ENCODE data around the gene RSKR.
A peak's percentile ranks its signal among the peaks of the same experiment; 100 is the strongest.
"Not testable (repeated sequence)": the region's sequence is repeated elsewhere in the genome, so short reads cannot be mapped to it uniquely, and the experiment has no call there.

The RSKR gene

DNA sequence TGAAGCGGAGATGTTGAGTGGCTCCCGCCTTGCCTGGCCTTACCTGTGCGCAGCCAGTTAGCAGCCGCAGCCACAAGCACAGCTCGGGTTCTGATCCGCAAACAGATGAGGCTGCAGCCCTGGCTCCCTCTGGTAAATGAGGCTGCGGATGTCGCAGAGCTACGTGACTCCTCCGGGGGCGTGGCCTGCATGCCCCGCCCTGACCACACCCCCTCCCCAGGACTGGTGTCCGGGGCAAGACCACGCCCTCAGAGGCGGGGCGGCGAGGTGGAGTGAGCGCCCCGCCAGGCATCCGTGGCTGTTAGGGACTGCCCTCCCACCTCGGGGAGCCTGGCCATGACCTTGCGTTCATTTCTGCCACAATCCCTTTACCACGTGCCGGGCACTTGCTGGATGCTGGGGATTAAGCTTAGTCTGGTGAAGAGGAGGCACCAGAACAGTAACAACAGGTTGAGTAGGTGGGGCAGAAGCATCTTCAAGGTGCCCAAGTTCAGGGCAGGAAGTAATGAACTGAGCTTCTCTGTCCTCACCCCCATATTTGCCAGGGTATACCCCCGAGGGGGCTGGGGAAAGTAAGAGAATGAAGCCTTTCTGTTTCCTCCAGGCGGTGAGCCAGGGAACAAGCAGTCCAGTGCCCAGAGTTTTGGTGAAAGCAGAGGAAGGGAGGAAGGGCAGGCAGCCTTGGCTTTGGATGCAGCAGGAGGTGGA lies 37.1 kb downstream of the RSKR start, which contains the start of gene ALDOC:
TSS of gene ALDOC (minus strand) at position 138 of the 708 bp plus-strand sequence. CDS start 1,363 bp downstream, outside the sequence.
- H3K9ac ChIP-seq (ENCODE audit: low read length) = peak within 1 kb of the TSS; percentile 51; the same call in 1 of the 2 replicates
- peak within 1 kb of the TSS; percentile 84 for H3K27ac ChIP-seq (ENCODE audit: low read depth, low read length, poor library complexity, severe bottlenecking)
- H3K79me2 ChIP-seq (ENCODE audit: insufficient read depth, low read length) = no peaks in the 10 kb centered on the region
- H3K27me3 ChIP-seq (ENCODE audit: insufficient read depth, low read length) = no peaks in the 10 kb centered on the region
- H3K36me3 ChIP-seq (ENCODE audit: insufficient read depth, low read length) = peaks cover 68% of the 10 kb centered on the region
- no peaks in the 10 kb centered on the region for H3K9me2 ChIP-seq (ENCODE audit: low read depth, low read length)
- H2AFZ ChIP-seq (ENCODE audit: low read length) = no peak within 1 kb of the TSS
- peak within 1 kb of the TSS; percentile 59; the same call in 1 of the 2 replicates for H3K4me2 ChIP-seq (ENCODE audit: low read length)
- no peaks in the 10 kb centered on the region; the same call in 1 of the 2 replicates for H3F3A ChIP-seq (ENCODE audit: insufficient read depth, low read length)
- H3K4me1 ChIP-seq (ENCODE audit: insufficient read depth, low read length, severe bottlenecking) = peaks cover 29% of the 10 kb centered on the region
- H4K20me1 ChIP-seq (ENCODE audit: insufficient read depth, low read length) = no peaks in the 10 kb centered on the region
- TF ChIP-seq, protein P1, sequence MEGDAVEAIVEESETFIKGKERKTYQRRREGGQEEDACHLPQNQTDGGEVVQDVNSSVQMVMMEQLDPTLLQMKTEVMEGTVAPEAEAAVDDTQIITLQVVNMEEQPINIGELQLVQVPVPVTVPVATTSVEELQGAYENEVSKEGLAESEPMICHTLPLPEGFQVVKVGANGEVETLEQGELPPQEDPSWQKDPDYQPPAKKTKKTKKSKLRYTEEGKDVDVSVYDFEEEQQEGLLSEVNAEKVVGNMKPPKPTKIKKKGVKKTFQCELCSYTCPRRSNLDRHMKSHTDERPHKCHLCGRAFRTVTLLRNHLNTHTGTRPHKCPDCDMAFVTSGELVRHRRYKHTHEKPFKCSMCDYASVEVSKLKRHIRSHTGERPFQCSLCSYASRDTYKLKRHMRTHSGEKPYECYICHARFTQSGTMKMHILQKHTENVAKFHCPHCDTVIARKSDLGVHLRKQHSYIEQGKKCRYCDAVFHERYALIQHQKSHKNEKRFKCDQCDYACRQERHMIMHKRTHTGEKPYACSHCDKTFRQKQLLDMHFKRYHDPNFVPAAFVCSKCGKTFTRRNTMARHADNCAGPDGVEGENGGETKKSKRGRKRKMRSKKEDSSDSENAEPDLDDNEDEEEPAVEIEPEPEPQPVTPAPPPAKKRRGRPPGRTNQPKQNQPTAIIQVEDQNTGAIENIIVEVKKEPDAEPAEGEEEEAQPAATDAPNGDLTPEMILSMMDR (IDR thresholded peaks at IDR 0.05; ENCODE audit: low read length) = no peak
- TF ChIP-seq EZH2 (IDR thresholded peaks at IDR 0.05; ENCODE audit: borderline replicate concordance, low read length) = no peak
- peak within 1 kb of the TSS; percentile 55 for H3K4me3 ChIP-seq (ENCODE audit: low read depth, low read length, poor library complexity, severe bottlenecking)
- H3K9me3 ChIP-seq (ENCODE audit: low read length) = no peaks in the 10 kb centered on the region

DNA sequence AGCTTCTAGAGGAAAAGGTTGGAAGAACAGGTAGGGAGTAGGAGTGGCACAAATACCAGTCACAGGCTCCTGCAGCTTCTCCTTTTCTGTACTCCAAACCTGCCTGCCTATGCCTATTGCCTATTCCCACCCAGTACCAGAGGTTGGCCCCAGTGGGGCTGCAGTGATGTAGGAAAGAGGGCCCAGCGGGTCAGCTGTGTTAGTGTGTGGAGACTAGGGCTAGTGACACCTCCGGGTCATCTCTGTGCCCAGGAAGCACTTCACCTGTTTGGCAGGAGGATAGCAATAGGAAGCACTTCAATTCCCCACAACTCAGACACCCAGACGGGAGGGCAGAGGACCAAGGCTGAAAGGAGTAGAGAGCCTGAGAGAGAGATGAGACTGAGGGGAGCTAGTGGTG lies 38.0 kb downstream of the RSKR start:
- not testable (repeated sequence) for H4K20me1 ChIP-seq (ENCODE audit: insufficient read depth, low read length)
- peak overlapping the region; percentile 46 for H3K4me3 ChIP-seq (ENCODE audit: low read depth, low read length, poor library complexity, severe bottlenecking)
- peak overlapping the region; percentile 58; the same call in 1 of the 2 replicates for H3K4me2 ChIP-seq (ENCODE audit: low read length)

DNA sequence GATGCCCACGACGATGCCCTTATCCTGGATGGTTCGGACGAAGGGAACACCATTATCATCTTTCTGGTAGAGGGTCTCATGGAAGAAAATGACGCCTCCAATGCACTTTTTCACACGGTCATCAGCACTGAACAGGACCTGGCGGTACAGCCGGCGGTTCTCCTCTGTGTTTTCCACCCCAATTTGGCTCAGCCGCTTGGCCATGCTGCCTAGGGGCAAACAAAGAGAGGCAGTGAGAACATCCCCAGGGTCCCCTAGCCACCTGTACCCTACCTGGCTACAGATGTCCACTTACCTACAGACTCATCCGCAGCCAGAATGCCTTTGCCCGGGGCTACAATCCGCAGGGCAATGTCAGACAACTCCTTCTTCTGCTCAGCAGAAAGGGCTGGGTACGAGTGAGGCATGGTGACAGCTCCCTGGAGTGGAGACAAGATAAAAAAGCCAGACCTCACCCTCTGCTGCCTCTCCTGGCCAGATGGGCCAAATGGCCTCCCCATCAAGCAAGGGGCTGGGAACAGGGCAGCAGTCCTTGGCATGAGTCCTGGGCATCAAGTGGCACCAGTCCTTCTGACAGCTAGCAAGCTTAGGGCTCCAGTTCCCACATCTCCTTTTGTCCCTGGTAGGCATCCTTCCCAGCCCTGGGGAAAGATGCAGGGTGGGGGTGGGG lies 38.7 kb downstream of the RSKR start:
- peak overlapping the region; percentile 58; the same call in 1 of the 2 replicates for H3K4me2 ChIP-seq (ENCODE audit: low read length)
- 0 out of 2 replicates have a peak, but pooled peaks cover 5% of the 10 kb centered on the region for H3K79me2 ChIP-seq (ENCODE audit: insufficient read depth, low read length)
- no peaks in the 10 kb centered on the region for H4K20me1 ChIP-seq (ENCODE audit: insufficient read depth, low read length)
- H3K27me3 ChIP-seq (ENCODE audit: insufficient read depth, low read length) = no peaks in the 10 kb centered on the region
- H3K9me3 ChIP-seq (ENCODE audit: low read length) = no peaks in the 10 kb centered on the region
- TF ChIP-seq, protein P1 (IDR thresholded peaks at IDR 0.05; ENCODE audit: low read length) = peak; percentile 22; the same call in 1 of the 2 replicates
- no peak for TF ChIP-seq EZH2 (IDR thresholded peaks at IDR 0.05; ENCODE audit: borderline replicate concordance, low read length)
- peaks cover 35% of the 10 kb centered on the region for H3K4me1 ChIP-seq (ENCODE audit: insufficient read depth, low read length, severe bottlenecking)
- H3K36me3 ChIP-seq (ENCODE audit: insufficient read depth, low read length) = peaks cover 56% of the 10 kb centered on the region
- no peak overlapping the region for H3K4me3 ChIP-seq (ENCODE audit: low read depth, low read length, poor library complexity, severe bottlenecking)
- no peak overlapping the region; the same call in 1 of the 2 replicates for H3K9ac ChIP-seq (ENCODE audit: low read length)
- H3K27ac ChIP-seq (ENCODE audit: low read depth, low read length, poor library complexity, severe bottlenecking) = no peak overlapping the region
- H3F3A ChIP-seq (ENCODE audit: insufficient read depth, low read length) = no peaks in the 10 kb centered on the region; the same call in 1 of the 2 replicates
- H2AFZ ChIP-seq (ENCODE audit: low read length) = no peak overlapping the region
- H3K9me2 ChIP-seq (ENCODE audit: low read depth, low read length) = no peaks in the 10 kb centered on the region

More for the DNA sequence above, 38.0 kb downstream of the RSKR start:
- not testable (repeated sequence) for H3K9me3 ChIP-seq (ENCODE audit: low read length); H3F3A ChIP-seq (ENCODE audit: insufficient read depth, low read length); H2AFZ ChIP-seq (ENCODE audit: low read length); H3K27me3 ChIP-seq (ENCODE audit: insufficient read depth, low read length); H3K79me2 ChIP-seq (ENCODE audit: insufficient read depth, low read length); H3K27ac ChIP-seq (ENCODE audit: low read depth, low read length, poor library complexity, severe bottlenecking); H3K9me2 ChIP-seq (ENCODE audit: low read depth, low read length)
- Histone ChIP-seq H3K9ac (ENCODE audit: low read length) (peak overlapping the region; percentile 26; the same call in 1 of the 2 replicates), H3K36me3 (ENCODE audit: insufficient read depth, low read length) (peaks cover 64% of the 10 kb centered on the region), H3K4me1 (ENCODE audit: insufficient read depth, low read length, severe bottlenecking) (peaks cover 31% of the 10 kb centered on the region)
